Measurements from ENCODE around the gene ATF3.

DNA sequence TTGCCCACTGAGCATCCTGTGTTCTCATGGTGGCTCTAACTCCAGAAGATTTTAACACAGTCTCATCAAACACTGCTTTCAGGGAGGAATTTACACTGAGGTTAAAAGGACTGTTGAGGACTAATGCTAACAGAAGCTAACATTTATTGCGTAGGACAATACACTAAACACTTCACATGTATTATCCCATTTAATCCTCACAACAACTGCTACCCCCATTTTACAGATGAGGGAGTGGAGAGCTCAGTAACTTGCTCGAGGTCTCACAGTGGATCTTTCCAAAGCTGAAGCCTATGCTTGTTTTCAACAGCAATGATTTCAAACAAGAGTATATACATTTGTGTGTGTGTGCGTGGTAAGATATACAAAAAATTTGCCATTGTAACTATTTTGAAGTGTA is 13.9 kb downstream of the ATF3 start:
- TF ChIP-seq, protein P1, sequence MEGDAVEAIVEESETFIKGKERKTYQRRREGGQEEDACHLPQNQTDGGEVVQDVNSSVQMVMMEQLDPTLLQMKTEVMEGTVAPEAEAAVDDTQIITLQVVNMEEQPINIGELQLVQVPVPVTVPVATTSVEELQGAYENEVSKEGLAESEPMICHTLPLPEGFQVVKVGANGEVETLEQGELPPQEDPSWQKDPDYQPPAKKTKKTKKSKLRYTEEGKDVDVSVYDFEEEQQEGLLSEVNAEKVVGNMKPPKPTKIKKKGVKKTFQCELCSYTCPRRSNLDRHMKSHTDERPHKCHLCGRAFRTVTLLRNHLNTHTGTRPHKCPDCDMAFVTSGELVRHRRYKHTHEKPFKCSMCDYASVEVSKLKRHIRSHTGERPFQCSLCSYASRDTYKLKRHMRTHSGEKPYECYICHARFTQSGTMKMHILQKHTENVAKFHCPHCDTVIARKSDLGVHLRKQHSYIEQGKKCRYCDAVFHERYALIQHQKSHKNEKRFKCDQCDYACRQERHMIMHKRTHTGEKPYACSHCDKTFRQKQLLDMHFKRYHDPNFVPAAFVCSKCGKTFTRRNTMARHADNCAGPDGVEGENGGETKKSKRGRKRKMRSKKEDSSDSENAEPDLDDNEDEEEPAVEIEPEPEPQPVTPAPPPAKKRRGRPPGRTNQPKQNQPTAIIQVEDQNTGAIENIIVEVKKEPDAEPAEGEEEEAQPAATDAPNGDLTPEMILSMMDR (IDR thresholded peaks at IDR 0.05; ENCODE audit: low read depth, low read length, poor library complexity, severe bottlenecking) = no peak
- no peak for TF ChIP-seq EZH2phosphoT487 (IDR thresholded peaks at IDR 0.05; ENCODE audit: borderline replicate concordance, low read length)
